Vagina (tissue), 2 donors: ENCODE data around the gene ATP8B1. TPM values are rescaled to one million over a fixed set of nuclear protein-coding genes. Genes with fewer than 3 reads are reported as not detected.
"Not testable (repeated sequence)": the region's sequence is repeated elsewhere in the genome, so short reads cannot be mapped to it uniquely, and the experiment has no call there.

ENCODE experiments used
- DNase-seq, 2 donors: peaks; one replicate each; pipeline ENCODE4 v3.0.0-alpha.2; 2017; ENCODE audit errors: extremely low spot score in 2 of 2
- H3K27ac ChIP-seq: fragments of 200-600 bp; sonication (generic); one replicate; pipeline ENCODE4 v1.5.1; 2019
- H3K27me3 ChIP-seq: fragments of 200-600 bp; sonication (generic); one replicate; pipeline ENCODE4 v1.5.1; 2019
- H3K36me3 ChIP-seq, 2 donors: fragments of 200-600 bp; sonication (generic); one replicate each; pipeline ENCODE4 v1.5.1; 2017 to 2019
- H3K4me1 ChIP-seq: fragments of 200-600 bp; sonication (generic); one replicate; pipeline ENCODE4 v1.5.1; 2019
- H3K4me3 ChIP-seq, 2 donors: fragments of 200-600 bp; sonication (generic); 1 replicate in 1 of 2; 2 replicates in 1 of 2; pipeline ENCODE4 v1.5.1; 2016 to 2019
- H3K9me3 ChIP-seq: fragments of 200-600 bp; sonication (generic); one replicate; pipeline ENCODE4 v1.5.1; 2019
- POLR2A ChIP-seq, 2 donors: fragments of 450-650 bp; IDR thresholded peaks; one replicate each; pipeline ENCODE4 v1.6.1; 2017; ENCODE audit warnings: antibody characterized with exemption in 2 of 2, mild to moderate bottlenecking in 2 of 2, moderate library complexity in 2 of 2
- POLR2AphosphoS5 ChIP-seq, 2 donors: sonication (generic); formaldehyde crosslinking; IDR thresholded peaks; one replicate each; pipeline ENCODE4 v1.9.0; 2017; ENCODE audit warnings: antibody characterized with exemption in 2 of 2, mild to moderate bottlenecking in 2 of 2, low read depth in 1 of 2; ENCODE audit not compliant: insufficient read depth in 1 of 2
- intact Hi-C: fragments of 100-400 bp; cut with DNase I; formaldehyde crosslinking; loops from one replicate; pipeline ENCODE4 v1.15.1; 2023
- total RNA-seq: library from RNA; depleted of rRNA; stranded (reverse); fragments of >200 nt; gene quantifications from one replicate; pipeline ENCODE4 v1.2.3, GENCODE V29; 2016
- TF ChIP-seq, protein P1 (sequence below), 3 experiments: fragments of 450-650 bp in 2 of 3; fragments of 200-600 bp in 1 of 3; sonication (generic) in 1 of 3; IDR thresholded peaks; one replicate each; pipeline ENCODE4 v1.5.1; 2017 to 2019; ENCODE audit warnings: antibody characterized with exemption in 3 of 3, mild to moderate bottlenecking in 2 of 3, moderate library complexity in 2 of 3

The ATP8B1 gene
- total RNA-seq, result 41.5 TPM

DNA sequence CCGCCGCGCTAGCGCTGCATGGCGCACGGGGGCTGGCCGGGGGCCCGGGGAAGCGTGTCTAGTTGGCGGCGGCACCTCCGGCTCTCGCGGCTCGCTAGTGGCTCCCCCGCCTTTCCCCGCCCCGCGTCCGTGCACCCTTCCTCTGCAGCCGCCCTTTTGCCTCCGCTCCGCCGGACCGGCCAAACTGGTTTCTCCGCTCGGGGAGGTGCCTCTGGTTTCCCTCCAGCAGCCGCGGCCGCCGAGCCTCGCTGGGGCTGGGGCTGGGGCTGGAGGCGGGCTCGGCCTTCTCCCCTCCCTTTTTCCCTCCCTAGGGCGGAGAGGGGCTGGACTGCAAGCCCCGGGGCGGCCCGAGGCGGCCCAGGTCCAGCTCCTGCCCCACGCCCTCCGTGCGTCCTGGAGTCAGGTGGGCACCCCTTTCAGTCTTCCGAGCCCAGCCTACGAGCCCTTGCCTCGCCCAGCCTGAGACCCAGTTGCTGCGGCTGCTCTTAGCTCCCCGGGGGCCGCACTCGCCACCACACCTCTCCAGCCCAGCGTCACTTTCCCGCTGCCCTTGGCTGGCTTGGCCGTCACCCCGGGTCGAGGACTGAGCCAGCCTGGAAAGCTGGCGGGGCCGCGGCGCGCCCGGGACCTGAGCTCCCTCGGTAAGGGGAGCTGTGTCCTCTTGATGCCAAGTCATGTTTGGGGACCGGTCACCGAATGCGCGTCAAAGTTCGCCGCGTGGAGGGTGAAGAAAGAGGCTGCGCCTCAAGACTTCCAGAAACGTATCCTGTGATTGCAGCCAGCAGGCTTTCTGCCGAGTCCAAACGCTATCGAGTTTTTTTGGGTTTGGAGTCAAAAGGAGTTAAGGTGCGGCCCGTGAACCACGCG, at the start of gene ATP8B1:
Gene ATP8B1, minus strand, starts transcription at position 213 of the 867 bp plus-strand sequence. CDS start 71,508 bp downstream, outside the sequence.
- TF ChIP-seq POLR2A (IDR thresholded peaks at IDR 0.05) (peak in 1 of 2 donors; percentile 68), POLR2AphosphoS5 (IDR thresholded peaks at IDR 0.05; ENCODE audit: insufficient read depth in 1 of 2, low read depth in 1 of 2) (peak in 1 of 2 donors; percentile 81)
- TF ChIP-seq, protein P1, sequence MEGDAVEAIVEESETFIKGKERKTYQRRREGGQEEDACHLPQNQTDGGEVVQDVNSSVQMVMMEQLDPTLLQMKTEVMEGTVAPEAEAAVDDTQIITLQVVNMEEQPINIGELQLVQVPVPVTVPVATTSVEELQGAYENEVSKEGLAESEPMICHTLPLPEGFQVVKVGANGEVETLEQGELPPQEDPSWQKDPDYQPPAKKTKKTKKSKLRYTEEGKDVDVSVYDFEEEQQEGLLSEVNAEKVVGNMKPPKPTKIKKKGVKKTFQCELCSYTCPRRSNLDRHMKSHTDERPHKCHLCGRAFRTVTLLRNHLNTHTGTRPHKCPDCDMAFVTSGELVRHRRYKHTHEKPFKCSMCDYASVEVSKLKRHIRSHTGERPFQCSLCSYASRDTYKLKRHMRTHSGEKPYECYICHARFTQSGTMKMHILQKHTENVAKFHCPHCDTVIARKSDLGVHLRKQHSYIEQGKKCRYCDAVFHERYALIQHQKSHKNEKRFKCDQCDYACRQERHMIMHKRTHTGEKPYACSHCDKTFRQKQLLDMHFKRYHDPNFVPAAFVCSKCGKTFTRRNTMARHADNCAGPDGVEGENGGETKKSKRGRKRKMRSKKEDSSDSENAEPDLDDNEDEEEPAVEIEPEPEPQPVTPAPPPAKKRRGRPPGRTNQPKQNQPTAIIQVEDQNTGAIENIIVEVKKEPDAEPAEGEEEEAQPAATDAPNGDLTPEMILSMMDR (IDR thresholded peaks at IDR 0.05), result no peak
- Histone ChIP-seq H3K27me3 (no peaks in the 10 kb centered on the region), H3K9me3 (no peaks in the 10 kb centered on the region), H3K4me3 (peak within 1 kb of the TSS; percentile 77 to 78), H3K4me1 (peaks cover 29% of the 10 kb centered on the region), H3K36me3 (no peaks in the 10 kb centered on the region), H3K27ac (peak within 1 kb of the TSS; percentile 85)
- intact Hi-C loops, result loop anchor here (10.0 kb wide), 1 partner anchor 179 kb away; the partner anchor contains the start of gene NARS1
- DNase-seq, result no peak

DNA sequence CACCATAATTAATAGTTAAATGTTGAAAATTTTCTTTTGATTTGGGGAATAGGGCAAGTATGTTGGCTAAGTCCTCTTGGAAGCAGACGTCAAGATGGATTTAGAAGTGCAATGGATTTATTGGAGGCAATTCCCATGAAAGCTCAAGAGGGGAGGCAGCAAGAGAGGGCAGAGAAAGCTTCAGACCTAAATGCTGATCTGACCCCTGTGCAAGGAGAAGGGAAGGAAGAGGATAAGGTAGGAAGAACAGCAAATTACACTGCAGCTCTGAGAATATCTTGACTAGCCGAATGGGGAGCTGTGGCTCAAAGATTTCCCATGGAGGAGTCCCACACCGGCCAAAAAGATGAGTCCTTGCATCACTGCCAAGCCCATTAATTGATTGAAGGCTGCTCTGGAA, 46.9 kb upstream of the ATP8B1 start:
- no peaks in the 10 kb centered on the region for H3K4me1 ChIP-seq
- no peak for DNase-seq
- H3K9me3 ChIP-seq, result no peaks in the 10 kb centered on the region
- H3K36me3 ChIP-seq, result no peaks in the 10 kb centered on the region
- no peak overlapping the region for H3K4me3 ChIP-seq
- TF ChIP-seq POLR2AphosphoS5 (IDR thresholded peaks at IDR 0.05; ENCODE audit: insufficient read depth in 1 of 2, low read depth in 1 of 2), result no peak
- no peak overlapping the region for H3K27ac ChIP-seq
- H3K27me3 ChIP-seq, result no peaks in the 10 kb centered on the region
- intact Hi-C loops, result no loop called here

- H3K9me3 ChIP-seq, H3K27me3 ChIP-seq, H3K4me1 ChIP-seq, H3K36me3 ChIP-seq, intact Hi-C loops, DNase-seq, H3K27ac ChIP-seq, H3K4me3 ChIP-seq: not testable (repeated sequence)
These were observed 45.3 kb upstream of the ATP8B1 start for GRCh38 chr18:57848374-57848773.

- H3K4me1 ChIP-seq, H3K36me3 ChIP-seq, DNase-seq, intact Hi-C loops, H3K27me3 ChIP-seq, H3K27ac ChIP-seq, H3K4me3 ChIP-seq, H3K9me3 ChIP-seq: not testable (repeated sequence)
These were observed 44.3 kb upstream of the ATP8B1 start for GRCh38 chr18:57847431-57847830.

- Histone ChIP-seq H3K9me3 (no peaks in the 10 kb centered on the region), H3K27ac (no peak overlapping the region), H3K27me3 (no peaks in the 10 kb centered on the region), H3K36me3 (no peaks in the 10 kb centered on the region), H3K4me3 (no peak overlapping the region), H3K4me1 (no peaks in the 10 kb centered on the region)
- TF ChIP-seq POLR2AphosphoS5 (IDR thresholded peaks at IDR 0.05; ENCODE audit: insufficient read depth in 1 of 2, low read depth in 1 of 2) (no peak), POLR2A (IDR thresholded peaks at IDR 0.05) (no peak)
- TF ChIP-seq, protein P1 (IDR thresholded peaks at IDR 0.05), result no peak
- intact Hi-C loops, result no loop called here
- no peak for DNase-seq
These were observed 43.1 kb upstream of the ATP8B1 start for GRCh38 chr18:57846258-57846657.

DNA sequence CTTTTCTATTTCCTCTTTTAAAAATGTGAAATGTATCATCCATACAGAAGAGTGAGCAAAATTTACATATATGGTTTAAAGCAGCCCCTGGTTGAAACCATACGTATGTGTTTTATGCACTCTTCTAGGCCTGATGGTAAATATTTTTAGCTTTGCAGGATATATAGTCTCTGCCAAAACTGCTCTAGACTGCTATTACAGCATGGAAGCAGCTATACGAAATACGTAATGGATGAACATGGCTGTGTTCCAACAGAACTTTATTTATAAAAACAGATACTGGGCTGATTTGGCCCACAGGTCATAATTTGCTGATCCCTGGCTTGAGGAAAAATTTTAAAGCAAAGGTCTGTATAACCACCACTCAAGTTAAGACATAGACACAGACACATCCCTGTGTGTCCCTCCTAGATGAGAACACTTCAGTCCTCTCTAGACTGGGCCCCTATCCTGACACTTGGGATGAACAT, 42.5 kb upstream of the ATP8B1 start:
- Histone ChIP-seq H3K4me3 (no peak overlapping the region), H3K4me1 (no peaks in the 10 kb centered on the region), H3K27me3 (no peaks in the 10 kb centered on the region), H3K36me3 (no peaks in the 10 kb centered on the region), H3K9me3 (no peaks in the 10 kb centered on the region), H3K27ac (no peak overlapping the region)
- DNase-seq, result no peak
- TF ChIP-seq, protein P1 (IDR thresholded peaks at IDR 0.05), result no peak
- TF ChIP-seq POLR2A (IDR thresholded peaks at IDR 0.05), result no peak
- TF ChIP-seq POLR2AphosphoS5 (IDR thresholded peaks at IDR 0.05; ENCODE audit: insufficient read depth in 1 of 2, low read depth in 1 of 2), result no peak
- intact Hi-C loops, result no loop called here
